GM12873 (cell line): ENCODE results near the gene ARPP19.

Experiments
- CTCF ChIP-seq: IDR thresholded peaks from 2 replicates; pipeline ENCODE4 v1.5.1; 2012; ENCODE audit warnings: low read depth, mild to moderate bottlenecking, moderate library complexity, low read length, control low read depth; ENCODE audit not compliant: insufficient read depth; ENCODE audit errors: missing control alignments

Gene ARPP19

GRCh38 chr15:52568601-52569585 lies at the start of gene ARPP19:
Gene ARPP19 (minus strand): TSS chr15:52569030. CDS start chr15:52568892, 138 bp downstream.
- peak; percentile 14 for TF ChIP-seq CTCF

GRCh38 chr15:52617026-52617425 lies 48.2 kb upstream of the ARPP19 start:
- no peak for TF ChIP-seq CTCF

- TF ChIP-seq CTCF, result no peak
These were observed 46.5 kb upstream of the ARPP19 start for GRCh38 chr15:52615302-52615701.

- no peak for TF ChIP-seq CTCF
These were observed 40.8 kb upstream of the ARPP19 start for GRCh38 chr15:52609593-52609992.

- no peak for TF ChIP-seq CTCF
These were observed 15.6 kb upstream of the ARPP19 start for GRCh38 chr15:52584414-52584813.

GRCh38 chr15:52579852-52580251 lies 11.0 kb upstream of the ARPP19 start:
- TF ChIP-seq CTCF, result no peak

GRCh38 chr15:52576692-52577091 lies 7.9 kb upstream of the ARPP19 start:
- no peak for TF ChIP-seq CTCF
